IPS-11a (cell line): ENCODE measurements around the gene CAMK2N2.

Experiments used
- H3K4me3 ChIP-seq: one replicate; pipeline ENCODE4 v1.5.1; 2013; ENCODE audit warnings: low read depth, low read length, control low read depth

The CAMK2N2 gene

DNA sequence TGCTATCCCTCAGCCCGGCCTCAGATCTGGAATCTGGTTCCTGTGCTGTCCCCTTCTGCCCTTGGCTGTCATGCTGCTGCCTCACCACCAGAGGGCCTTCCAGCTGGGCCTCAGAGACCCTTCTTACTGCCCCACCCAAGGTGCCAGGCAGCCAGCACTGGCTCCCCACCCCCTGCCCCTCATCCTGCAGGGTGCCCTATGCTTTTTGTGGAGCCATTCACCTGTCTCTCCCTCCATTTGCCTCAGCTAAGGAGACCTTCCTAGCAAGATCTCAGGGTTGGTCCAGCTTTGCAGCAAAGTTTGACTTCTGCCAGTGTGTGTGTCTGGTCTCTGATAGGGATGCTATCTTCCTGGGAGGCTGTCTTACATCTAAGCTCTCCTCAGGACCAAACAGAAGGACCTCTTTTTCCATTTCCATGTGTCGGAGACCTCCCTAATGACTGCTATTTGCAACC is 33.8 kb downstream of the CAMK2N2 start:
- H3K4me3 ChIP-seq, result no peak overlapping the region

DNA sequence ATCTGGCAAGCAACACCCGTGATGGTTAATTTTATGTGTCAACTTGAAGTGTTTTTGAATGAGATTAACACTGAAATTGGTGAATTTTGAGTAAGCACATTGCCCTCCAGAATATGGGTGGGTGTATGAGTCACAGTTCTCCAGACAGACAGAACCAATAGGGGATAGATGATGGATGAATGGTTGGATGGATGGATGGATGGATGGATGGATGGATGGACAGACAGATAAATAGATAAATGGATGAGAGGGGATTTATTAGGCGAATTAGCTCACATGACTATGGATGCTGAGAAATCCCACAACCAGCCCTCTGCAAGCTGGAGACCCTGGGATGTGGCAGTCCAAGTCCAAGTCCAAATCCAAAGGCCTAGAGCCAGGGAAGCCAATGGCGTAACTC is 37.4 kb downstream of the CAMK2N2 start:
- H3K4me3 ChIP-seq, result no peak overlapping the region

DNA sequence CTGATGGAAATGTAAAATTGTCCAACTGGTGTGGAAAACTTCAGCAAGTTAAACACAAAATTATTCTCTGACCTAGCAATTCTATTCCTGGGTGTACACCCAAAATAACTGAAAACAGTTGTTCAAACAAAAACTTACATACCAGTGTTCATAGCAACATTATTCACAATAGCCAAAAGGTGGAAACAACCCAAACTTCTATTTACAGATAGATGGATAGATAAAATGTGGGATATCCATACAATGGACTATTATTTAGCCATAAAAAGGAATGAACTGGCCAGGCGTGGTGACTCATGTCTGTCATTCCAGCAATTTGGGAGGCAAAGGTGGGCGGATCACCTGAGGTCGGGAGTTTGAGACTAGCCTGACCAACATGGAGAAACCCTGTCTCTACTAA is 38.8 kb downstream of the CAMK2N2 start:
- H3K4me3 ChIP-seq, result no peak overlapping the region

DNA sequence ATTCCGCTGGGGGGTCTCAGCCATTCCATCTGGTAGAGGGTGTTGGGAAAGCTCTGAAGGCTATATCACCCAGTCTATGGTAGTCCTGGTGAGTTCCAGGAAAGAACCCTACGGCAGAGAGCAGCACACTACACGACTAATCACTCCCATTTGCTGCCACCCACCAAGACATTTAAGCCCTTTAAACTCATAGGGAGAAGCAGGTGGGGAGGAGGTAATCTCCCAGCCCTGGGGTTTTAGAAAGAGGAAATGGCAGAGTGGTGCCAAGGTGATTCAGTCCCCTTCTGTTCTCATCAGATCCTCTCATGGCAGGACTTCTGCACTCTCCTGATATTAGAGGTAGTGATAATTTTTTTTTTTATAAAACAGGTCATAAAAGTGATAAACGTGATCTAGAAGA is 42.5 kb downstream of the CAMK2N2 start:
- no peak overlapping the region for H3K4me3 ChIP-seq

DNA sequence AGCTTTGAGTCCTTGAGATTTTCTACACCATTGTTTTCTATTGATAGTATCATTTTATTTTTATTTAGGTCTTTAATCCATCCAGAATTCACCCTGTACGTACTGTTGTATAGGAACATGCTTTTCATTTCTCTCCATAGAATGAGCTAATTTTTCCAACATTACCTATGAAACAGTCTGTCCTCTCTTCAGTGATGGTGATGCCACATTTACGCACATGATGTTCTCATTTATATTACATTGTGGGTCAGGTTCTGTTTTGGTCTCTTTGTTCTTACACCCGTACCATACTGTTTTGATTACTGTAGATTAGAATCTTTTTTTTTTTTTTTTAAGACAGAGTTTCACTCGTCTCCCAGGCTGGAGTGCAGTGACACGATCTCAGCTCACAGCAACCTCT is 49.6 kb downstream of the CAMK2N2 start:
- H3K4me3 ChIP-seq, result no peak overlapping the region

DNA sequence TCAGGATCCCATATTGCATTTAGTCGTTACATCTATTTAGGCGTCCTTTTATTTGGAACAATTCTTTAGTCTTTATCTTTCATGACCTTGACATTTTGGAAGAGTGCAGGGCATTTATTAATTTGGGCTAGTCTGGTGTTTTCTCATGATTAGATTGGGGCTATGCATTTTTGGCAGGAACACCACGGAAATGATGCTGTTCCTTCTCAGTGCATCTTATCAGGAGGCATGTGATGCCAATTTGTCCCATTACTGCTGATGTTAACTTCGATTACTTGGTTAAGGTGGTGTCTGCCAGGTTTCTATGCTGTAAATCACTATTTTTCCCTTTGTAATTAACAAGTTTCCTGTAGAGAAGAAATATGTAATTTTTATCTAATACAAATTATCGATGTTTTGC is 50.1 kb downstream of the CAMK2N2 start:
- no peak overlapping the region for H3K4me3 ChIP-seq
